K562 (cell line): Measurements from ENCODE around the gene PTK6.

Experiments used
- POLR2A ChIP-seq: fragments of 450-650 bp; conservative IDR thresholded peaks from 2 replicates; pipeline ENCODE4 v1.6.1; 2016
- POLR2AphosphoS5 ChIP-seq: IDR thresholded peaks from 2 replicates; pipeline ENCODE4 v1.6.1; 2011; ENCODE audit warnings: mild to moderate bottlenecking, low read depth, low read length, moderate library complexity; ENCODE audit not compliant: control insufficient read depth, insufficient read depth
- SMC3 ChIP-seq: conservative IDR thresholded peaks from 2 replicates; pipeline ENCODE4 v1.6.1; 2011; ENCODE audit warnings: low read depth, low read length, improper control_type of control experiment; ENCODE audit not compliant: insufficient read depth
- TF ChIP-seq, protein P1 (sequence below), 3 experiments: IDR thresholded peaks in 2 of 3; conservative IDR thresholded peaks in 1 of 3; 2 replicates each; pipeline ENCODE4 v1.5.1; 2011 to 2012; ENCODE audit warnings: low read length in 3 of 3, mild to moderate bottlenecking in 3 of 3, control low read depth in 2 of 3, improper control_type of control experiment in 1 of 3, inconsistent platforms in 1 of 3, low read depth in 1 of 3, mixed read lengths in 1 of 3, moderate library complexity in 1 of 3; ENCODE audit not compliant: insufficient read depth in 2 of 3

DNA sequence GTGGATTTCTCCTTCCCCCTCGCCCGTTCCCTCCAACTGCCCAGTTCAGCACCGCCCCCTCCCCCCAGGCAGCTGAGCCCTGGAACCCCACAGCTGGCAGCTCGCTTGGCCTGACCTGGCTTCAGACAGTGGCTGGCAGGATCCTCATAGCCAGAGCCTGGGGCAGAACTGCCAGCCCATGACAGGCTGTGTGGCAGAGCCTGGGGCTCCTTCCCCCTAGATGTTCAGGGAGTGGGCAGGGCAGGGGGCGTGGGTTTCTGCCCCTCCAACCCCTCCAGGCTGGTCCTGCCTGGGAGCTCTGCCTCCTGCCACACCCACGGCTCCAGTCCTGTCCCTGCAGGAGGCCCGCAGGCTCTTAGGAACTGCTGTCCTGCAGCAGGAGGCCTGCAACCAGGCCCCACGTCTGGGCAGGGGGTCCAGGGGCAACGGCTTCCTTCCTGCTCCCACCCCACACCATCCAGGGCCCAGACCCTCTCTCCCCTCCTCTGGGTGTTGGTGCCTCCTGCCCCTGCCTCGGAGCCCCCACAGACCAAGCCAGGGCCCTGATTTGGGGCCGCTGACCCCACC is 55.1 kb downstream of the PTK6 start:
- TF ChIP-seq POLR2A (no peak), POLR2AphosphoS5 (no peak), SMC3 (no peak)
- TF ChIP-seq, protein P1, sequence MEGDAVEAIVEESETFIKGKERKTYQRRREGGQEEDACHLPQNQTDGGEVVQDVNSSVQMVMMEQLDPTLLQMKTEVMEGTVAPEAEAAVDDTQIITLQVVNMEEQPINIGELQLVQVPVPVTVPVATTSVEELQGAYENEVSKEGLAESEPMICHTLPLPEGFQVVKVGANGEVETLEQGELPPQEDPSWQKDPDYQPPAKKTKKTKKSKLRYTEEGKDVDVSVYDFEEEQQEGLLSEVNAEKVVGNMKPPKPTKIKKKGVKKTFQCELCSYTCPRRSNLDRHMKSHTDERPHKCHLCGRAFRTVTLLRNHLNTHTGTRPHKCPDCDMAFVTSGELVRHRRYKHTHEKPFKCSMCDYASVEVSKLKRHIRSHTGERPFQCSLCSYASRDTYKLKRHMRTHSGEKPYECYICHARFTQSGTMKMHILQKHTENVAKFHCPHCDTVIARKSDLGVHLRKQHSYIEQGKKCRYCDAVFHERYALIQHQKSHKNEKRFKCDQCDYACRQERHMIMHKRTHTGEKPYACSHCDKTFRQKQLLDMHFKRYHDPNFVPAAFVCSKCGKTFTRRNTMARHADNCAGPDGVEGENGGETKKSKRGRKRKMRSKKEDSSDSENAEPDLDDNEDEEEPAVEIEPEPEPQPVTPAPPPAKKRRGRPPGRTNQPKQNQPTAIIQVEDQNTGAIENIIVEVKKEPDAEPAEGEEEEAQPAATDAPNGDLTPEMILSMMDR (IDR thresholded peaks at IDR 0.05 in 2 of 3, conservative IDR thresholded peaks at IDR 0.05 in 1 of 3; ENCODE audit: insufficient read depth in 2 of 3, low read depth in 1 of 3, low read length in 3 of 3): no peak
